Measurements from ENCODE around the gene CACNA1A. TPM values are rescaled to one million over a fixed set of nuclear protein-coding genes. Genes with fewer than 3 reads are reported as not detected.
"Not testable (repeated sequence)": the region's sequence is repeated elsewhere in the genome, so short reads cannot be mapped to it uniquely, and the experiment has no call there.

Gene CACNA1A
- 1 to 10 TPM; 6.0 to 8.8 TPM for total RNA-seq
- long read RNA-seq, partial matches to known transcripts: 1 of 2 reads
- long read RNA-seq, other reads (novel, unspliced or antisense): 1 of 2 reads

GRCh38 chr19:13506471-13506820 lies at the start of gene CACNA1A:
Gene CACNA1A, minus strand, starts transcription at chr19:13506479. Its CDS starts 255 bp downstream, at chr19:13506224.
- intact Hi-C loops (cut with DNase I, micrococcal nuclease): no loop called here
- ATAC-seq: no peak
- no peak for DNase-seq

GRCh38 chr19:13554506-13555240 lies 48.4 kb upstream of the CACNA1A start:
- ATAC-seq (no peak), DNase-seq (no peak)
- intact Hi-C loops (cut with DNase I, micrococcal nuclease): no loop called here

GRCh38 chr19:13553880-13554400 lies 47.7 kb upstream of the CACNA1A start:
- DNase-seq (no peak), ATAC-seq (no peak)
- intact Hi-C loops (cut with DNase I, micrococcal nuclease): no loop called here

GRCh38 chr19:13548131-13548530 lies 41.9 kb upstream of the CACNA1A start:
- intact Hi-C loops (cut with DNase I, micrococcal nuclease): no loop called here
- DNase-seq (no peak), ATAC-seq (no peak)

- intact Hi-C loops (cut with DNase I, micrococcal nuclease): no loop called here
- no peak for DNase-seq
- ATAC-seq: no peak
Observed at GRCh38 chr19:13547102-13547501, 40.8 kb upstream of the CACNA1A start.

- intact Hi-C loops (cut with DNase I, micrococcal nuclease): no loop called here
Observed at GRCh38 chr19:13544423-13544822, 38.1 kb upstream of the CACNA1A start.

GRCh38 chr19:13541554-13541953 lies 35.3 kb upstream of the CACNA1A start:
- intact Hi-C loops (cut with DNase I, micrococcal nuclease): no loop called here
- DNase-seq (no peak), ATAC-seq (no peak)

More at GRCh38 chr19:13544423-13544822, 38.1 kb upstream of the CACNA1A start:
- no peak for ATAC-seq
- DNase-seq: no peak

- intact Hi-C loops (cut with DNase I, micrococcal nuclease): no loop called here
- DNase-seq (no peak), ATAC-seq (no peak)
Observed at GRCh38 chr19:13539332-13539731, 33.1 kb upstream of the CACNA1A start.

- intact Hi-C loops (cut with DNase I, micrococcal nuclease): no loop called here
- DNase-seq (no peak), ATAC-seq (no peak)
Observed at GRCh38 chr19:13538601-13539253, 32.4 kb upstream of the CACNA1A start.

GRCh38 chr19:13537454-13537853 lies 31.2 kb upstream of the CACNA1A start:
- DNase-seq (no peak), ATAC-seq (no peak)
- intact Hi-C loops (cut with DNase I, micrococcal nuclease): no loop called here

- DNase-seq (no peak), ATAC-seq (no peak)
- intact Hi-C loops (cut with DNase I, micrococcal nuclease): no loop called here
Observed at GRCh38 chr19:13530720-13531119, 24.4 kb upstream of the CACNA1A start.

- intact Hi-C loops (cut with DNase I, micrococcal nuclease); DNase-seq; ATAC-seq: not testable (repeated sequence)
Observed at GRCh38 chr19:13529721-13530120, 23.4 kb upstream of the CACNA1A start.

- DNase-seq: no peak
- intact Hi-C loops (cut with DNase I, micrococcal nuclease): no loop called here
- ATAC-seq: no peak
Observed at GRCh38 chr19:13526552-13526951, 20.3 kb upstream of the CACNA1A start.

- intact Hi-C loops (cut with DNase I, micrococcal nuclease): no loop called here
- ATAC-seq (no peak), DNase-seq (no peak)
Observed at GRCh38 chr19:13521066-13521465, 14.8 kb upstream of the CACNA1A start.

GRCh38 chr19:13511947-13512346 lies 5.7 kb upstream of the CACNA1A start:
- DNase-seq (no peak), ATAC-seq (no peak)
- intact Hi-C loops (cut with DNase I, micrococcal nuclease): no loop called here

- no peak for DNase-seq
- intact Hi-C loops (cut with DNase I, micrococcal nuclease): no loop called here
- ATAC-seq: no peak
Observed at GRCh38 chr19:13507053-13507611, 853 bp upstream of the CACNA1A start.

- intact Hi-C loops (cut with DNase I, micrococcal nuclease): no loop called here
- no peak for DNase-seq
- no peak for ATAC-seq
Observed at GRCh38 chr19:13505761-13506470, 363 bp downstream of the CACNA1A start.

GRCh38 chr19:13505164-13505695 lies 1.0 kb downstream of the CACNA1A start:
- DNase-seq (no peak), ATAC-seq (no peak)
- intact Hi-C loops (cut with DNase I, micrococcal nuclease): no loop called here

GRCh38 chr19:13503570-13504235 lies 2.6 kb downstream of the CACNA1A start:
- ATAC-seq (no peak), DNase-seq (no peak)
- intact Hi-C loops (cut with DNase I, micrococcal nuclease): no loop called here
